ENCODE data around the gene SETD2. TPM values are rescaled to one million over a fixed set of nuclear protein-coding genes. Genes with fewer than 3 reads are reported as not detected.

Gene SETD2
- total and polyA plus RNA-seq, 4 donors, result 7.6 to 37.6 (median 19.0) TPM

DNA sequence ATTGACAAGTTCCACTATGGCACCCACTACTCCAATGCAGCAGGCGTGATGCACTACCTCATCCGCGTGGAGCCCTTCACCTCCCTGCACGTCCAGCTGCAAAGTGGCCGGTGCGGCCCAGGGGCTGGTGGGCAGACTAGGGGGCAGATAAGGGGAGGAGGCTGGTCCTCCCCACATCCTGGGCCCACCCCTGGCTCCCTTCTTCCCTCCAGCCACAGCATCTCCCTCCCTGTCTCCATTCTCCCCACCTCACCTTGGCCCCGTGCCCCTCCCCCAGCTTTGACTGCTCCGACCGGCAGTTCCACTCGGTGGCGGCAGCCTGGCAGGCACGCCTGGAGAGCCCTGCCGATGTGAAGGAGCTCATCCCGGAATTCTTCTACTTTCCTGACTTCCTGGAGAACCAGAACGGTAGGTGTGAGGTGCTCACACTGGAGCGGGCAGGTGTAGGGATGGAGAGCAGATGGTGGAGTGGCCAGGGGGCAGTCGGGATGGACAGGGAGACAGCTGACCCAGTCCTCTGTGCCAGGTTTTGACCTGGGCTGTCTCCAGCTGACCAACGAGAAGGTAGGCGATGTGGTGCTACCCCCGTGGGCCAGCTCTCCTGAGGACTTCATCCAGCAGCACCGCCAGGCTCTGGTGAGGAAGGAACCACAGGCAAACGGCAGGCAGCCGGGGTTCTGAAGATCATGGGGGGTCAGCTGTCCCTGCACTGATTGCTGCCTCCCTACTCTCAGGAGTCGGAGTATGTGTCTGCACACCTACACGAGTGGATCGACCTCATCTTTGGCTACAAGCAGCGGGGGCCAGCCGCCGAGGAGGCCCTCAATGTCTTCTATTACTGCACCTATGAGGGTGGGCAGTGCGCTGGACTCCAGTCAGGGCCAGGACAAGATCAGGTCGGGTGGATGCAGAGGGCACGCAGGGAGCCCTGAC lies 158.4 kb downstream of the SETD2 start:
- DNase-seq (ENCODE audit: low spot score), result no peak
- 91% methylated on average over 32 of the region's 32 CpGs for WGBS

DNA sequence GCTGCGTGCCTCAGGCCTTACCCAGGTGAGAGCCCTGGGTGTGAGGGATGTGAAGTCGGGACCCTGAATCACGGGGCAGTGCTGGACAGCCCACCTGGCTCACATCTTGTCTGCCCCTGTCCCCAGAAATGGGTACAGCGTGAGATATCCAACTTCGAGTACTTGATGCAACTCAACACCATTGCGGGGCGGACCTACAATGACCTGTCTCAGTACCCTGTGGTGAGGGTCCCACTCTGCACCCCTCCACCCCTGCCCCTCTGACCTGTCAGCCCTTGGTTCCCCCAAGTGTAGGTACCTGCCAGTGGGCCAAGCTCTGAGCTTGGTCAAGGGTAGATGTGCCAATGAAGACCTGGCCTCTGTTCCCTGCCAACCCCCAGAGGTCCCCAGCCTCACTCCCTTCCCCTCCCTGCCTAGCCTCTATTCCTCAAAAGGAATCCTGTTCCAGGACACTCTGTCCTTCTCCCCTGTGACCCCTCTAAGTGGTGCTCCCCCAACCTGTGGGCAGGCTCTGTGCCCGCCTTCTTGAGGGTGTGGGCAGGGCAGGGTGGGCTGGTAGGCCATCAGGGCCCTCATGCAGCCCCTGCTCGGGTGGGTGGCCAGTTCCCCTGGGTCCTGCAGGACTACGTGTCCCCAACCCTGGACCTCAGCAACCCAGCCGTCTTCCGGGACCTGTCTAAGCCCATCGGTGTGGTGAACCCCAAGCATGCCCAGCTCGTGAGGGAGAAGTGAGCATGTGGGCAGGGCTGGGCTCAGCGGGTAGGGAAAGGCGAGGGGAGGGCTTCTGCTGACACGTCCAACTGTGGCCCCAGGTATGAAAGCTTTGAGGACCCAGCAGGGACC lies 159.3 kb downstream of the SETD2 start:
- 96% methylated on average over 17 of the region's 17 CpGs for WGBS
- H3K9ac ChIP-seq (ENCODE audit: low read depth in 1 of 2, low read length in 2 of 2), result no peak overlapping the region
- no peaks in the 10 kb centered on the region for H3K27me3 ChIP-seq (ENCODE audit: control insufficient read depth in 4 of 4, insufficient read depth in 4 of 4, low read length in 3 of 4)
- DNase-seq (ENCODE audit: low spot score), result no peak
- no peak for TF ChIP-seq HNF4A (conservative IDR thresholded peaks at IDR 0.05)
- no peak for TF ChIP-seq GABPA (IDR thresholded peaks at IDR 0.05 in 1 of 2, conservative IDR thresholded peaks at IDR 0.05 in 1 of 2)
- TF ChIP-seq JUND (IDR thresholded peaks at IDR 0.05), result no peak
- TF ChIP-seq FOXA2 (IDR thresholded peaks at IDR 0.05), result no peak
- no peak for TF ChIP-seq EGR1 (IDR thresholded peaks at IDR 0.05; ENCODE audit: low read depth in 2 of 2)
- TF ChIP-seq, protein P1, sequence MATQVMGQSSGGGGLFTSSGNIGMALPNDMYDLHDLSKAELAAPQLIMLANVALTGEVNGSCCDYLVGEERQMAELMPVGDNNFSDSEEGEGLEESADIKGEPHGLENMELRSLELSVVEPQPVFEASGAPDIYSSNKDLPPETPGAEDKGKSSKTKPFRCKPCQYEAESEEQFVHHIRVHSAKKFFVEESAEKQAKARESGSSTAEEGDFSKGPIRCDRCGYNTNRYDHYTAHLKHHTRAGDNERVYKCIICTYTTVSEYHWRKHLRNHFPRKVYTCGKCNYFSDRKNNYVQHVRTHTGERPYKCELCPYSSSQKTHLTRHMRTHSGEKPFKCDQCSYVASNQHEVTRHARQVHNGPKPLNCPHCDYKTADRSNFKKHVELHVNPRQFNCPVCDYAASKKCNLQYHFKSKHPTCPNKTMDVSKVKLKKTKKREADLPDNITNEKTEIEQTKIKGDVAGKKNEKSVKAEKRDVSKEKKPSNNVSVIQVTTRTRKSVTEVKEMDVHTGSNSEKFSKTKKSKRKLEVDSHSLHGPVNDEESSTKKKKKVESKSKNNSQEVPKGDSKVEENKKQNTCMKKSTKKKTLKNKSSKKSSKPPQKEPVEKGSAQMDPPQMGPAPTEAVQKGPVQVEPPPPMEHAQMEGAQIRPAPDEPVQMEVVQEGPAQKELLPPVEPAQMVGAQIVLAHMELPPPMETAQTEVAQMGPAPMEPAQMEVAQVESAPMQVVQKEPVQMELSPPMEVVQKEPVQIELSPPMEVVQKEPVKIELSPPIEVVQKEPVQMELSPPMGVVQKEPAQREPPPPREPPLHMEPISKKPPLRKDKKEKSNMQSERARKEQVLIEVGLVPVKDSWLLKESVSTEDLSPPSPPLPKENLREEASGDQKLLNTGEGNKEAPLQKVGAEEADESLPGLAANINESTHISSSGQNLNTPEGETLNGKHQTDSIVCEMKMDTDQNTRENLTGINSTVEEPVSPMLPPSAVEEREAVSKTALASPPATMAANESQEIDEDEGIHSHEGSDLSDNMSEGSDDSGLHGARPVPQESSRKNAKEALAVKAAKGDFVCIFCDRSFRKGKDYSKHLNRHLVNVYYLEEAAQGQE (IDR thresholded peaks at IDR 0.05), result no peak
- TF ChIP-seq ATF3 (IDR thresholded peaks at IDR 0.05), result no peak
- TF ChIP-seq NR2F2 (IDR thresholded peaks at IDR 0.05), result no peak
- no peak for TF ChIP-seq ZBTB33 (IDR thresholded peaks at IDR 0.05)
- H3K4me3 ChIP-seq (ENCODE audit: low read depth in 1 of 3, low read length in 3 of 3), result no peak overlapping the region
- H3K4me1 ChIP-seq (ENCODE audit: control insufficient read depth in 4 of 4, insufficient read depth in 4 of 4, low read length in 3 of 4), result peaks cover 0 to 8% (median 1%) of the 10 kb centered on the region in 4 donors
- H3K9me3 ChIP-seq (ENCODE audit: control insufficient read depth in 4 of 4, low read length in 3 of 4), result no peaks in the 10 kb centered on the region
- peaks cover 0 to 43% (median 8%) of the 10 kb centered on the region in 4 donors for H3K36me3 ChIP-seq (ENCODE audit: control insufficient read depth in 4 of 4, insufficient read depth in 3 of 4, low read depth in 1 of 4, low read length in 3 of 4)
- no peak overlapping the region for H3K27ac ChIP-seq (ENCODE audit: low read depth in 1 of 2, low read length in 2 of 2)

More for the DNA sequence above, 158.4 kb downstream of the SETD2 start:
- no peak overlapping the region for H3K27ac ChIP-seq (ENCODE audit: low read depth in 1 of 2, low read length in 2 of 2)
- peaks cover 0 to 43% (median 8%) of the 10 kb centered on the region in 4 donors for H3K36me3 ChIP-seq (ENCODE audit: control insufficient read depth in 4 of 4, insufficient read depth in 3 of 4, low read depth in 1 of 4, low read length in 3 of 4)
- no peak for TF ChIP-seq HNF4G (IDR thresholded peaks at IDR 0.05)
- no peak overlapping the region for H3K9ac ChIP-seq (ENCODE audit: low read depth in 1 of 2, low read length in 2 of 2)
- H3K4me1 ChIP-seq (ENCODE audit: control insufficient read depth in 4 of 4, insufficient read depth in 4 of 4, low read length in 3 of 4), result peaks cover 0 to 10% (median 3%) of the 10 kb centered on the region in 4 donors
- H3K4me3 ChIP-seq (ENCODE audit: low read depth in 1 of 3, low read length in 3 of 3), result no peak overlapping the region
- H3K27me3 ChIP-seq (ENCODE audit: control insufficient read depth in 4 of 4, insufficient read depth in 4 of 4, low read length in 3 of 4), result no peaks in the 10 kb centered on the region
- no peaks in the 10 kb centered on the region for H3K9me3 ChIP-seq (ENCODE audit: control insufficient read depth in 4 of 4, low read length in 3 of 4)
